ENCODE results near the gene PACSIN2.
"Not testable (repeated sequence)": the region's sequence is repeated elsewhere in the genome, so short reads cannot be mapped to it uniquely, and the experiment has no call there.

Gene PACSIN2

DNA sequence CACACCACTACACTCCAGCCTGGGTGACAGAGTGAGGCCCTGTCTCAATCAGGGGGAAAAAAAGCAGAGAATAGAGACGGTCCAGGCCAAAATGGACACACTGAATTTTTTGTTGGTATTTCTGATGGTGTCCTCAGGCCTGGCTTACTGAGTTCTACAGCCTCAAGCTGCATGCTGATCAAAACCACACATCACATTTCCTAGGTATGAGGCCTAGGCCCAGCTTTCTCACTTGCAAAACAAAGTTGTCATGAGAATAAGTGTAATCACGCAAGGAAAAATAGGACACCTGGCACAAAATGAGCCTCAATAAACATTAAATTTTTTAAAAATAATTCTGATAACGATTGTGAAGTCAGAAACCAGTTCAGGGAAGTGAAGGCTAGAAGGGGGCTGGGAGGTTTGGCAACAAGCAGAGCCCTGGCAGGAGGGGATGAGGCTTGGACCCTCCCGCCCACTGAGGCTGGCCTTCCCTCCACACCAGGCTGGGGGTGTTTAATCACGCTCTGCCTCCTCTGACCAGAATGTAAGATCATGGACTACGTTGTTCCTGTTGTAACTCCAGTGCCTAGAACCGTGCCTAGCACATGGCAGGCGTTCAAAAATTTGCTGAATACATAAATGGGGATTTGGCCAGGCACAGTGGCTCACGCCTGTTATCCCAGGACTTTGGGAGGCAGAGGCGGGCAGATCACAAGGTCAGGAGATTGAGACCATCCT, 18.1 kb downstream of the PACSIN2 start:
- no peak for DNase-seq (ENCODE audit: extremely low read depth, low read depth)
- TF ChIP-seq, protein P1, sequence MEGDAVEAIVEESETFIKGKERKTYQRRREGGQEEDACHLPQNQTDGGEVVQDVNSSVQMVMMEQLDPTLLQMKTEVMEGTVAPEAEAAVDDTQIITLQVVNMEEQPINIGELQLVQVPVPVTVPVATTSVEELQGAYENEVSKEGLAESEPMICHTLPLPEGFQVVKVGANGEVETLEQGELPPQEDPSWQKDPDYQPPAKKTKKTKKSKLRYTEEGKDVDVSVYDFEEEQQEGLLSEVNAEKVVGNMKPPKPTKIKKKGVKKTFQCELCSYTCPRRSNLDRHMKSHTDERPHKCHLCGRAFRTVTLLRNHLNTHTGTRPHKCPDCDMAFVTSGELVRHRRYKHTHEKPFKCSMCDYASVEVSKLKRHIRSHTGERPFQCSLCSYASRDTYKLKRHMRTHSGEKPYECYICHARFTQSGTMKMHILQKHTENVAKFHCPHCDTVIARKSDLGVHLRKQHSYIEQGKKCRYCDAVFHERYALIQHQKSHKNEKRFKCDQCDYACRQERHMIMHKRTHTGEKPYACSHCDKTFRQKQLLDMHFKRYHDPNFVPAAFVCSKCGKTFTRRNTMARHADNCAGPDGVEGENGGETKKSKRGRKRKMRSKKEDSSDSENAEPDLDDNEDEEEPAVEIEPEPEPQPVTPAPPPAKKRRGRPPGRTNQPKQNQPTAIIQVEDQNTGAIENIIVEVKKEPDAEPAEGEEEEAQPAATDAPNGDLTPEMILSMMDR (IDR thresholded peaks at IDR 0.05; ENCODE audit: low read depth, low read length): no peak

DNA sequence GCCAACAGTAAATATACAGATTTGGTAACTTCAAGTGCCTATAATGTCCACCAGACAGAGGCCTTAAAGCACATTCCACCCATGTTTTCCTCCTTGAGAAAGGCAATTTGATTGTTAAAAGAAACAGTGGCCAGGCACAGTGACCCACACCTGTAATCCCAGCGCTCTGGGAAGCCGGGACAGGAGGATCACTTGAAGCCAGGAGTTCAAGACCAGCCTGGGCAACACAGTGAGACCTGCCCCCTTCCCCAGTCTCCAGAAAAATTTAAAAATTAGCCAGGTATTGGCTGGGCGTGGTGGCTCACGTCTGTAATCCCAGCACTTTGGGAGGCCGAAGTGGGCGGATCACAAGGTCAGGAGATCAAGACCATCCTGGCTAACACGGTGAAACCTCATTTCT, 19.3 kb downstream of the PACSIN2 start:
- DNase-seq (ENCODE audit: extremely low read depth, low read depth): not testable (repeated sequence)

DNA sequence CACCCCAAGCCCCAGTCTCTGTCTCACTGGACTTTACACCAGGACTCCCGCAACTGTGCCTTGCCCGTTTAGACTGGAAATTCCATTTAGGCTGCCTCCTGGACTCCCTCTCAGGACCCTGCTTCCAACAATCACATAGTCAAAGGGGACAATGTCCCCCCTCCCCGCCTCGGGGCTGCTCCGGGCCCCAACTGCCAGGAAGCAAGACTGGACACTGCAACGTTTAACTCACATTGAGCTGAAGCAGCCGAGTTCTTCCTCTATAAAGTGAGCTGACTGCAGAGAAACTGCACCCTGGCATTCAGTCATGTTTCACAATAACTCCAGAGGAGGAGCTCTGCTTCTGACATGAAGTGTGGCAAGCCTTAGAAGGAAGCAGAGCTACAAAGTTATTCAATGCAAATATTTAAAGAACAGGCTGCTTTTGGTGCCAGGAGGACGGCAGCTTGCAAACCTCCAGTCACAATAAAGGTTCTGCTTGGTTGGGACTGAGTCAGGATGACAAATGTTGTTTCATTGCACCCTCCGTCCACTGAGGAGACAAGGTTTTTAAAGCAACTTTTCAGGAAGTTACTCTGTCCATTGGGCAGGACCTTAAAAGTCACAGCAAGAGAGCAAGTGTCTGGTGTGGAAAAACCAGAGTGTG, 19.9 kb downstream of the PACSIN2 start:
- peak; percentile 82 for DNase-seq (ENCODE audit: extremely low read depth, low read depth)
- TF ChIP-seq, protein P1 (IDR thresholded peaks at IDR 0.05; ENCODE audit: low read depth, low read length): no peak; the same call in 1 of the 2 replicates

DNA sequence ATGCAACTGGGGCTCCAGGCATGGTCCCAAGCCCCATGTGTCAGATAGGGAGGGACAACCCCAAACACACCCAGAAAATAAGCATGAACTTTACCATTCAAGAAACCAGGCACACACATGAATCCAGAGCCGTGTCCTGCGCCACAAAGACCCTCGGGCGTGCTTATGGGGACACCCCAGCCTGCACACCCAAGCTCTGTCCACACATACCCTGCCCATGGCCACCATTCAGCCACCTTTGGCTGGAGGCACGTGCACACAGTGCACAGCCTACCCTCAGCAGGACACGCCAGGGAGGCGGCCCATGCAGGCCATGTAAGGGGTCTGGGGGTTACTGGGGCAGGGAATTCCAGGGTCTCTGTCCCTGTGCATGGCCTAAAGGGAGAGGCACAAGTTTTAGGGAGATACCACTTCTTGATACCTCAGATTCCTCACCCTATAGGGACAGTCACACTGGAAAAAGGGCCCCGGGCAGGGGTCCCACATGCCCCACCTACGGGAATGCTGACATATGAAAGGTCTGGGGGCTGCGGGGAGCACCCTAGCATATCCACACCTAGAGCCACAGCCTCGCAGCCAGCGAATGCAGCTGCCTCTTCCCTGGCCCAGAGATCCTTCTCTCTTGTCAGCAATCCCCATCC, 20.6 kb downstream of the PACSIN2 start:
- TF ChIP-seq, protein P1 (IDR thresholded peaks at IDR 0.05; ENCODE audit: low read depth, low read length): no peak
- no peak for DNase-seq (ENCODE audit: extremely low read depth, low read depth)

DNA sequence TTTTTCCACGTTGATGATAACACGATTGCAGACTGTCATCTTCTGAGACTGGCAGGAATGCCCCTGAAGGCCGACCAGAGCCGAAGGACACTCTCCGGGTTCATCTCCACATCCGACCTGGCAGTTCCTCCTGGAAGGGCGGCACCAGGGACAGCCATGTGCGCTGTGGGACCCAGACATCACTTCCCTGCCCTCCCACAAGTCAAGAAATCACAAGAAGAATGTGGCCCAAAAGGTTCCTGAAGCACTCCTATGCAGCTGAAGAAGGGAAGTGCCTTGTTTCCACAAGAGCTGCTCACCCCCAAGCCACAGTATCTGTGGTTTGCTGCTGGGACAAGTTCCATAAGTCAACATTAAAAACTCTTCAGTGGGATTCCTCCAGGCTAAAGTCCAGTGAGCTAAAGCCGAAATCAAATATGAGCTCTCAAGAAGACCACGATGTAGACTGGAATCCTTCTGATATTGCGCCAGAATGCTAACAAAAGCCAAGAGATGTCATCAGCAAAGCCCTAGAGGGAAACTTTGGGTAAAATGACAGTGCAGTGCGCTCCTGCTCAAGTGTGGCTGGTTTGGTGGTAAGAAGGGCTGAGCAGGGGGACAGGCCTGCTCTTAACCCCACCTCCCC, 21.2 kb downstream of the PACSIN2 start:
- no peak for DNase-seq (ENCODE audit: extremely low read depth, low read depth)
- TF ChIP-seq, protein P1 (IDR thresholded peaks at IDR 0.05; ENCODE audit: low read depth, low read length): no peak

DNA sequence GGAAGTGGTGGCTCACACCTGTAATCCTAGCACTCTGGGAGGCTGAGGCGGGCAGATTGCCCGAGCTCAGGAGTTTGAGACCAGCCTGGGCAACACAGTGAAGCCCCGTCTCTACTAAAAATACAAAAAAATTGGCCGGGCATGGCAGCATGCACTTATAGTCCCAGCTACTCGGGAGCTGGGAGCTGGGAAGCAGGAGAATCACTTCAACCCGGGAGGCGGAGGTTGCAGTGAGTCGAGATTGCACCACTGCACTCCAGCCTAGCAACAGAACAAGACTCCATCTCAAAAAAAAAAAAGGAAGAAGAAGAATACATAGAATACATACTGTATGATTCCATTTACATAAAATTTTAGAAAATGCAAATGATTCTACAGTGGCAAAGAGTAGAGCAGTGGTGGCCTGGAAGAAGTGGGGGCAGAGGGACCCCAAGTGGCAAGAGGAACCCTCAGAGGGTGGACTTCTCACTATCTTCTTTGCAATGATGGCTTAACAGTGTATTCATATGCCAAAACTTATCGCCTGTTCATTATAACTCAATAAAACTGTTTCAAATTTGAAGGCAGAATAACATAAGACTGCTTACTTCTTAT, 22.0 kb downstream of the PACSIN2 start:
- TF ChIP-seq, protein P1 (IDR thresholded peaks at IDR 0.05; ENCODE audit: low read depth, low read length): no peak
- DNase-seq (ENCODE audit: extremely low read depth, low read depth): no peak

DNA sequence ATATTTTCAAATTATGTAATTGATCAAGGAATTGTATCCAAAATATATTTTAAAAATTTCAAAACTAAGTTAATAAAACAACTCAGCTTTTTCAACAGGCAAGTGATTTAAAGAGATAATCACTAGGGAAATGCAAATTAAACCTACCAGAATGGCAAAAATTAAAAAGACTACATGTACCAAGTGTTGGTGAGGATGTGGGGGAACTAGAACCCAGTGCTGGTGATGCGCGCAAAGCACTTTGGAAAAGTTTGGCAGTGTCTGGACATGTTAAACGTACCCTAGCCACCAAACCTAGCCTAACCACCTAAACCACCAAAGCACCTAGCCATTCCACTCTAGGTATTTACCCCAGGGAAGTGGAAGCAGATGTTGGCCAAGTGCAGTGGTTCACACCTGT, 22.9 kb downstream of the PACSIN2 start:
- TF ChIP-seq, protein P1 (IDR thresholded peaks at IDR 0.05; ENCODE audit: low read depth, low read length): no peak
- DNase-seq (ENCODE audit: extremely low read depth, low read depth): no peak
